Measurements from ENCODE around the gene RPIA.
"Not testable (repeated sequence)": the region's sequence is repeated elsewhere in the genome, so short reads cannot be mapped to it uniquely, and the experiment has no call there.

Gene RPIA

GRCh38 chr2:88735133-88735532, 43.7 kb downstream of the RPIA start:
- DNase-seq (ENCODE audit: low spot score), result no peak

- no peak for DNase-seq (ENCODE audit: low spot score)
Measured at GRCh38 chr2:88735853-88736252, 44.4 kb downstream of the RPIA start.

DNA sequence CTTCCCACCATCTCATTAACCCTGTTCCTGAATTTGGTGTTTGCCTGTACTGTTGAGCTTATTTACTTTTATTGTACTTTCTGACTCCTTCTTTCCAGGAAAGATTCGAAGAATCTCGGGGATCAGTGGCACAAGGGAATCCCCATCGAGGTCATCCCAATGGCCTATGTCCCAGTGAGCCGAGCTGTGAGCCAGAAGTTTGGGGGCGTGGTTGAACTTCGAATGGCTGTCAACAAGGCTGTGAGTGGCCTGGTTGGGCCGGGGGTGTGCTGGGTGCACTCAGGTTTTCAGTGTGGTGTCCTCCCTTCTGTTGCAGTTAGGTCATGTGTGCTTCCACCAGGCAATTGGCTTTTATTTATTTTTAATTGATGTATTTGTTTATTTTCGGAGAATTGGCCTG, 45.0 kb downstream of the RPIA start:
- no peak for DNase-seq (ENCODE audit: low spot score)

DNA sequence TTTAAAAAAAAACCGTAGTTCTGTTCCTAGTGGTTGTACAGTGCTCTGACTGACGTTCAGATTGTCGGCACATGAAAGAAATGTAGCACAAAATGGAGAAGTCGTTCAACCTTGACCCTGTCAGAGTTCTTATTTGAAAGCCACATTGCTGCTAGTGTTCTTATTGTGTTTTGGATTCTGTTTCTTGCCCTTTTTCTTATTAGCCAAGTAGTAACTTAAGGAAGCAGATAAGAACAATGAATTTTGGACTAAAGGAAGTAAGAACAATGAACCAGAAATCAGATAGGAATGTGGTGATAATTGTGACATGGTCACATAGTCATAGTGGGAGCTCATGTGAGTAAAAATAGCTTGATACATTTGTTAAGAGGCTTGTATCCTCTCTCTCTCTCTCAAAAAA, 45.9 kb downstream of the RPIA start:
- no peak for DNase-seq (ENCODE audit: low spot score)

DNA sequence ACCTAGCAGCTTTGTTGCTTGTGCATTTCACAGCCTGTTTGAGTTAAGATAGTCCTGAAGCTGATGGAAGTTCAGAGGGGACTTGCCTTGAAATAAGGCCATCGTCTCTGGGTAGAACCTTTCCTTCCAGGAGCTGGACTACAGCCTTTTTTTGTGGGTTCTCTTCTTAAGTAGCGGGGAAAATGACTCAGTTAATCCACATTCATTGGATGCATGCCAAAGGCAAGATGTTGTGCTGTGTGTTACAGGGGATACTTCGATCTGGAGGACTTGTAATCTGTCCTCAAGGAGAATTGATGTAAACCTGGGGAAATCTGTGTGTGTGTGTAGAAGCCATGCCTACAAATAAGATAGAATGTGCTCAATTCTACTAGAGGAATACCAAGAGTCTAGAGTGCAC, 46.8 kb downstream of the RPIA start:
- no peak for DNase-seq (ENCODE audit: low spot score)

DNA sequence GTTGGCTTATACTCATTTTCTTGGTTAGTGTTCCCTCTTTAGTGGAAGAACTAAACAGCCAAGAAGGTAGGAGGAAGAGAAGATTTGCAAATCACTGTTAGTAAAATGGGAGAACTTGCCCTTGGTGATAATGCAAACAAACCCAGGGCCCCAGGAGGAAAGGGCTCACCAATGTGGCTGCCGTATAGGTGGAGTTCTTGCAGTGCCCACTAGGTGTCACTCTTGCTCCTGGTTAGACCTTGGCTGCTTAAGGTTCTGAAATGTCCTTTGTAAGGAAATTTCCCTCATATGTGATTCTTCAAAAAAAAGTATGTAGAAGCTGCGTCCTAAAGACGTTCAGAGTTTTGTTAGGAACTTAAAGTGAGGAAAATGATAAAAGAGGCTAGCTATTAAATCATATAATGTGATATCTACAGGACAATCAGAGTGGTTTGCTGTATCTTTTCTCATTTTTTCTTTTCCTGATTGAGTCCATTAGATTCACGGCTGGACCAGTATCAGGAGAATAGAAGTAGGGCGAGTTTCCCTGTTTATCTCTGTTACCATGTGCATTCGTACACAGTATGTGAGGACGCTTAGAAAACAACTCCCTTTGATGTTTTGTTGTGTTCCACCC, 48.6 kb downstream of the RPIA start:
- peak; percentile 79 for DNase-seq (ENCODE audit: low spot score)

- no peak for DNase-seq (ENCODE audit: low spot score)
Measured at GRCh38 chr2:88746929-88747490, 55.5 kb downstream of the RPIA start.

- DNase-seq (ENCODE audit: low spot score), result no peak
Measured at GRCh38 chr2:88747990-88748389, 56.5 kb downstream of the RPIA start.

DNA sequence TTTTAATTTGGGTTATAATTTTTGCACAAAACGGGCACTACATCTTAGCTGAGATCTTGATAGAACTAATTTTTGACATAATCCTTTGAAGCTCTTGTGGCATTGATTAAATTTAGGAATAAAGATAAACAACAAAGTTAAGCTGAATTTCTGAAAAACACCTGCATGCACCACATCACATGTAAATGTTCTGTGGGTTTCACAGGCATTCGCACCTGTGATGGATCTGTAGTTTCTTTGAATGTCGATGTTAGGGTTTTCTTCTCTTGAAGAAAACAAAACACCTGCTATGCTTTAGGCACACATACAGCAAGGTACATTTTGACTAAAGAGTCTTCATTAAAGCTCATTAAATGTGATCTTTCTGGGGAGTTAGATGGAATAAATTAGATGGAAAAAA, 60.3 kb downstream of the RPIA start:
- no peak for DNase-seq (ENCODE audit: low spot score)

DNA sequence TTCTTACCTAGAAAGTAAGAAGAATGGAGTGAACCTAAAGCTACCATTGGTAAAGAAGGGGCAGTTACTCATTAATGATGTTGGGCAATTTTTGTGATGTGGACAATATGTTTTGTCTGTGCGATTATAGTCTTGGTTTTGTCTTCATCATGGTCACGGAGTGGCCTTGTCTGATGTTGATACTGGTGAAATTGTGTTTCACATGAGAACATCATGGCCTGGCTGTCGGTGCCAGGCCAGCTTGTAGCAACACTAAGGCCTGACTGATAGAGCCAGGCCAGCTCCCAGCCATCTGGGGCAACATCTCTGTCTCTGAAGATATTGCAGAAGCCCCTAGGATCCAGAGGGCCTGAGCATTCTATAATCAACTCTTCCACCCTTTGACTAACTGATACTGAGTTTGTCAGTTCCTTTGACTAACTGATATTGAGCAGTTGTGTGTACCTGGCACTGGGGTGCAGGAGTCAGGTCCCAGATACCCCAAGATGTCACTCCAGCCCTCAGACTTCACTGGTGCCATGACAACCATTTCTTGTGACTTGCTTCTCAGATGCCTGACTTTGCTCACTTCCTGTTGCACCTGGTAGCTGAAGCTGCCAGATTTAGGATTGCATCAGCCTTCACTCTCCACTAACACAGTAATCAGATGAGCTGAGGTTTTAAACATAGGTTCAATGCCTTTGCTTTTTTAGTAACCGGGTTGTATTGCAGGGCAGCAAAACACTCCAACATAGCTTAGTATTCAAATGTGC, 62.5 kb downstream of the RPIA start:
- no peak for DNase-seq (ENCODE audit: low spot score)

DNA sequence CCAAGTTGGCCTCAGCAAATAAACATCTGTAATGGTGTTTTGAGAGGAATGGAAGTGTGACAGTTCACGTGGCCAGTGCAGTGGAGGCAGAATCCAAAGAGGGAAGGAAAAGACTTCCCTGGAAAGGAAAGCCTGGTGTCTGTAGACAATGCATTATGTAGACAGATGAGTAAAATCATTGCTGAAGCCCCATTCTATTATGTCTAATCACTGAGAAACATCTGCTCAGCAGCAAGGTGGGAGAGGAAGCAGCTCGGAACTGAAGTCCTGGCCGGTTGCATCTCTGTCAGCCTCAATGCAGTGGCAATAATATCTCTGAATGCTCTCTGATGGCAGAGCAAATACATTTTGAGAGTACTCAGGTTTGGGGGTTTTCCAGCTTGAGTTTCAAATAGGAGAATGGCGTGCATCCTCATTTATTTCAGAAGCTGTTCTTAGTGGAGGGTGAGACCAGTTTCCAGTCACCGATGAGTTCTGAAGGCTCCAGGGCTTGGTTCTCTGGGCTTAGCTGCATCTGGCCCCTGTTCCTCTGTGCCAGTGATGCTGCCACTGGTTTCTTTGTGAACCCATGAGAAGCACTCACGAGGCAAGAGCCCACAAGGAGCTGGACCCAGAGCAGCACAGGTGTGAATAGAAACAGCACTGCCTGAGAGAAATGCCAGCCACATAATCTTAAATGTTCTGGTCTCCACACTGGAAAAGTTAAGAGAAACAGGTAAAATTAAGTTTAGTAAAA, 63.3 kb downstream of the RPIA start:
- DNase-seq (ENCODE audit: low spot score), result no peak

DNA sequence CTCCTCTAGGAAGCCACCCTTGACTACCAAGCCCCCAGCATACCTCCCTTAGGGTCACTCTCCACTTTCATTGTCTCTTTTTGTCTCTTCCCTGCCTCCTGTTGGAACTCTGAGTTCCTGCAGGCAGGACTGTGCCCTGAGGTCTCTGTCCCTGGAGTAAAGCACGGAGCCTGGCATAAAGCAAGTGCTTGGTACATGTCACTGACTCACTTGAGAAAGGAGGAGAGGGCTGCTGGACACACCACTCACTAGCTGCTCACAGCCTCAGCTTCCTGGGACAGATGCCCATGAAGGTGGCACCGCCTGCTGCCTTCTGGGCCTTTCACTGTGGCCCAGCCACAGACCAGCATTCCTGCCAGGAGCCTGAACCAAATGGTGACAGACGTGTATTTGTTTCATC, 64.4 kb downstream of the RPIA start:
- DNase-seq (ENCODE audit: low spot score), result no peak

- no peak for DNase-seq (ENCODE audit: low spot score)
Measured at GRCh38 chr2:88757025-88757424, 65.6 kb downstream of the RPIA start.

- DNase-seq (ENCODE audit: low spot score), result not testable (repeated sequence)
Measured at GRCh38 chr2:88758702-88759101, 67.2 kb downstream of the RPIA start.

- DNase-seq (ENCODE audit: low spot score), result no peak
Measured at GRCh38 chr2:88760819-88761598, 69.5 kb downstream of the RPIA start.

DNA sequence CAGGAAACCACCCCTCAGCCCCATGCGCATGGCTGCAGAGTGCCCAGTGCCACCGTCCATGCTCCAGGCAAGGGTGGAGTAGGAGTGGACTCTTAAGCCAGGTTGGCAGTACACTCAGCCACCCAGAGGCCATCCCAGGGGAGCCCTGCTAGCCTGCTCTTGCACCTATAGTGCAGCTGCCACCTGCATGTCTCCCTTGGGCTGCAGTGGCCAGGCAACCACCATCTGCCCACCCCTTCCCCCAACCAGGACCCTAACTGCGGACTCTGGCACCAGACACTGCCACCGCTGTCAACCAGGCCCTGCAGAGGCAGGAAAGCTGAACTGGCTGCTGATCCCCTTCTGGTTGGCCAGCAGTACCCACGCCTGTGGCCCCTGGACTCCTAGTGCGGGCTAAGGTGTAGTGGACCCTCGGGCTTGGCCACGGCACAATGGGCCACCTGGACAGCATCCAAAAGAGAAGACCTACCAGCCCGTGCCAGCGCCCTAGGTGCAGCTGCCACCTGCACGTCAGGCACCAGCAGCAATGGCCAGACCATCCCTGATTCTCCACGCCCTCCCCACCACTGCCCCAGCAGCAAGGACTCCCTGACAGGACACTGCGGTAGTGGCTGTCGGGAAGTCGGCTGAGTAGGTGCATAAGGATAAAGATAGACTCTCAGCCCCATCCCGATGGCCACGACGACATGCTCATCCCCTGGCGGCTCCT, 72.8 kb downstream of the RPIA start:
- DNase-seq (ENCODE audit: low spot score), result no peak

GRCh38 chr2:88764850-88765153, 73.3 kb downstream of the RPIA start:
- no peak for DNase-seq (ENCODE audit: low spot score)

DNA sequence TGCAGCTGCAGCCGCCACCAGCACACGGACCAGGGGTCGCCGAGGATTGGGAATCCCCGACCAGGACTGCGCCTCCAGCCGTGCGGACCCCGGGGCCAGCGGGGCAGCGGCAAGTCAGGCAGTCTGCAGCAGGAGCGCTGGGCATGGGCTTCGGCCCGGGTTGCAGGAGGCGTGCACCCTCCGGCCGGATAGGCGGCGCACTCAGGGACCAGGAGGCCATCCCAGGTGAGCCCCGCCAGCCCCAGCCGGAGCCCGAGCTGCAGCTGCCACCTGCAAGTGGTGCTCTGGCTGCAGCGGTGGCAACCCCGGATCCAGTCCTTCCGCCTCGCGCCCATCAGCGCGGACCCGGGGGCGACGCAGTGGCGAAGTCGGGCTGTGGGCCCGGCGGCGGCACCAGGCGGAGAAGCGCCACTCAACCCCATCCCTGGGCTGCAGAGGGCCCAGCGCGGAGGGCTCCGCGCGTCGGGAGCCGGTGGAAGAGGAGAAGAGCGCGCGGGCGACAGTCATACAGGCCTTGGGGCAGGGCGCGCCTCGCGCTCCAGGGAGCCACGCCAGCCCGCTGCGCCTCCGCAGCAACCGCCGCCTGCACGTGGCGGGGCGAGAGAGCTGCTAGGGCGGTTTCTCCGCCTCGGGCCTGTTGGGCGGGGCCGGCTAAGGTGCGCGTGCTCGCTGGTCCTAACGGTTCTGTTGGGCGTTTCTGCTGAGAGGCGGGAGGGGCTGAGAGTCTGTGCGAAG, 73.8 kb downstream of the RPIA start:
- DNase-seq (ENCODE audit: low spot score), result no peak

DNA sequence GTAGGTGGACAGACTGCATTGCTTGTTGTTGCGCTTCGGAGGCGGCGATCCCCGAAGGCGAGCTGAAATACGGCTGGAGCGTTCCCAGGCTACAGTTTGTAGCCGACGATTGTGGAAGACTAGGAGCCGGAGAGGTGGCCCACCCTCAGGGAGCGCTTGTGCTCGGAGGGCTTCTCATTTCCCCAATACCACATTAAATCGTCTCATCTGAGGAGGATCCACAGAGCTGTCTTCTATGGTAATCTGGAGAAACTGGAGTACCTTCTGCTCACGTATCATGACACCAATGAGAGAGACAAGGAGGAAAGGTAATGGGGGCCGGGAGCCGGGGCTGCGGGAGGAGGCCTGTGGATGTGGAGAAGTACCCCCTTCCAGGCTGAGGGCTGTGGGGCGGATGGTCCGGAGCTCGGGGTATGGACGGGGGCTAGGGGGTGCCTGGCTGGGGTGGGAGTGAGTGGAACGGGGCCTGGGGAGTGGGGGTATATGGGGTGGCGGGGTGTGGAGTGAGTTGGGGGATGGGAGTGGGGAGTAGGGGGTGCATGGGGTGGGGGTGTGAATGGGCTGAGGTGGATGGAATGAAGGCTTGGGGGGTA, 74.5 kb downstream of the RPIA start:
- not testable (repeated sequence) for DNase-seq (ENCODE audit: low spot score)

DNA sequence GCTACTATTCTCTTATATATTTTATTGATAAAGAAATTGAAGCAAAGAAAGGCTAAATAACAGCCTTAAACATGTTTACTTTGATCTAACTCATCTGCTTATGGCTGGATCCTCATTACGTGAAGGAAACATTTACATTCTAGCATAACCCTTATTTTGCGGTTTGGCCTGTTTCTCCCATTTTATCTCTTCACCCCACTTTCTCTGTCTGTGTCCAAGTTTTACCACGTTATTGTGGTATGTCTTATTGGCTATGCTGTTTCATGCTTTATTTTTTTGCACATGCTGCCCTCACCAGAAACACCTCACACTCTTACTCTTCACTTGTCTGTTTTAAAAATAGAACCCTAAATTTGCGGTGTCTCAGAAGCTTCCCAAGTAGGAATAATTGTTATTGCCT, 78.5 kb downstream of the RPIA start:
- DNase-seq (ENCODE audit: low spot score), result no peak

All from AG08396 (cell line).